H1 (cell line): Measurements from ENCODE around the gene LAD1. TPM values are rescaled to one million over a fixed set of nuclear protein-coding genes. Genes with fewer than 3 reads are reported as not detected.

Source experiments
- SAP30 ChIP-seq: fragments of 300-600 bp; sonication (generic); IDR thresholded peaks from 2 replicates; pipeline ENCODE4 v1.7.1; 2012; ENCODE audit warnings: low read length, moderate library complexity, mild to moderate bottlenecking, inconsistent platforms; ENCODE audit not compliant: insufficient read depth, insufficient replicate concordance
- TBP ChIP-seq: IDR thresholded peaks from 2 replicates; pipeline ENCODE4 v1.6.1; 2011; ENCODE audit warnings: low read depth, low read length, improper control_type of control experiment
- polyA plus RNA-seq, 7 experiments: library from polyadenylated mRNA; depleted of rRNA in 3 of 7; stranded (reverse) in 5 of 7; unstranded in 2 of 7; fragments of >200 nt in 5 of 7; fragments of 200-250 nt in 2 of 7; gene quantifications; 1 replicate in 5 of 7; 2 replicates in 1 of 7; 4 replicates in 1 of 7; pipeline versions ENCODE4 v1.2.1 to v1.2.3, GENCODE V29; 2011 to 2013; ENCODE audit warnings: missing spikeins in 2 of 7, mixed read lengths in 2 of 7
- total RNA-seq: library from RNA; stranded (reverse); fragmentation: NEBNext Ultra II Directional; extraction: Animal tissue kit (Norgen Biotek cat#: 25700); gene quantifications from 2 replicates; pipeline ENCODE4 v1.2.1, GENCODE V29; 2021
- TF ChIP-seq, protein P1 (sequence below): fragments of 300-600 bp; sonication (generic); IDR thresholded peaks from 2 replicates; pipeline ENCODE4 v1.7.1; 2012; ENCODE audit warnings: low read length, moderate library complexity, mild to moderate bottlenecking, inconsistent platforms; ENCODE audit not compliant: insufficient replicate concordance
- TF ChIP-seq, protein P2 (sequence below): IDR thresholded peaks from 2 replicates; pipeline ENCODE4 v1.6.1; 2012; ENCODE audit warnings: inconsistent platforms

LAD1 gene
- total and polyA plus RNA-seq, 2 of the 8 experiments (the other 6 are each of a cell fraction or from before 2014, with no cell fraction given), result 9.3 to 32.8 TPM

DNA sequence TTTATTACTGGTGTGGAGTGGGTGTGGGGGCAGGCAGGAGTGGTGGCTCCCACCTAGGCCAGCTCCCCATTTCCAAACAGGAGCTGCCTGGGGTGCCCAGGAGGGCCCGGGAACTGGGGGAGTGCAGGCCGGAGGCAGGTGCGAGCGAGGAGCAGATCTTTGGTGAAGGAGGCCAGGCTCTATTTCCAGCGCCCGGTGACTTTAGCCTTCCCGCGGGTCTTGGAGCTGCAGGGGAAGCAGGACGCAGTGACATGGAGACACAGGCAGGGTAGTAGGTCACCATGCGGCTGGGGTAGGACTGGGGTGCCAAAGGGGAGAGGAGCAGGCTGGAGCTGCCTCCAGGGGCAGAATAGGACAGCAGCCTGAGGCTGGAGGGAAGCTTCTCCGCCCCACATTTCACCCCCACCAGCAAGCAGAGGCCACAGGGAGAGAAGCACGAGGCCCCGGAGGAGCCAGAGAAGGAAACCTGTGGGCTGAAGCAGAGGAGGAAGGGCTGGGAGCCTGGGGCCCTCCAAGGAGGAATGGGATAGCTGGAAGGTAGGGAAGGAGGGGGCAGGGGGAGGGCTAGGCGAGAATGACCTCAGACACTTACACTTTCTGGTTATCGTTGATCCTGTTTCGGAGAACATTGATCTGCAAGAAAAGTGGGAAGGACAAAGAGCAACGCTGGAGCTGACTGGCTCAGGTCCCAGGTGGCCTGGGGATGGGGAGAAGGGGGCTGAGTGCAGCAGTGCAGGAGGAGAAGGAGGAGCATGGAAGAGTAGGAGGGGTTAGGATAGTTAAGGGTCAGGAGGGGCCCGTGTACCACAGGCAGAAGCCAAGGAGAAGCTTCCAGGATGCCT is 39.9 kb downstream of the LAD1 start (continued):
- TF ChIP-seq, protein P1, sequence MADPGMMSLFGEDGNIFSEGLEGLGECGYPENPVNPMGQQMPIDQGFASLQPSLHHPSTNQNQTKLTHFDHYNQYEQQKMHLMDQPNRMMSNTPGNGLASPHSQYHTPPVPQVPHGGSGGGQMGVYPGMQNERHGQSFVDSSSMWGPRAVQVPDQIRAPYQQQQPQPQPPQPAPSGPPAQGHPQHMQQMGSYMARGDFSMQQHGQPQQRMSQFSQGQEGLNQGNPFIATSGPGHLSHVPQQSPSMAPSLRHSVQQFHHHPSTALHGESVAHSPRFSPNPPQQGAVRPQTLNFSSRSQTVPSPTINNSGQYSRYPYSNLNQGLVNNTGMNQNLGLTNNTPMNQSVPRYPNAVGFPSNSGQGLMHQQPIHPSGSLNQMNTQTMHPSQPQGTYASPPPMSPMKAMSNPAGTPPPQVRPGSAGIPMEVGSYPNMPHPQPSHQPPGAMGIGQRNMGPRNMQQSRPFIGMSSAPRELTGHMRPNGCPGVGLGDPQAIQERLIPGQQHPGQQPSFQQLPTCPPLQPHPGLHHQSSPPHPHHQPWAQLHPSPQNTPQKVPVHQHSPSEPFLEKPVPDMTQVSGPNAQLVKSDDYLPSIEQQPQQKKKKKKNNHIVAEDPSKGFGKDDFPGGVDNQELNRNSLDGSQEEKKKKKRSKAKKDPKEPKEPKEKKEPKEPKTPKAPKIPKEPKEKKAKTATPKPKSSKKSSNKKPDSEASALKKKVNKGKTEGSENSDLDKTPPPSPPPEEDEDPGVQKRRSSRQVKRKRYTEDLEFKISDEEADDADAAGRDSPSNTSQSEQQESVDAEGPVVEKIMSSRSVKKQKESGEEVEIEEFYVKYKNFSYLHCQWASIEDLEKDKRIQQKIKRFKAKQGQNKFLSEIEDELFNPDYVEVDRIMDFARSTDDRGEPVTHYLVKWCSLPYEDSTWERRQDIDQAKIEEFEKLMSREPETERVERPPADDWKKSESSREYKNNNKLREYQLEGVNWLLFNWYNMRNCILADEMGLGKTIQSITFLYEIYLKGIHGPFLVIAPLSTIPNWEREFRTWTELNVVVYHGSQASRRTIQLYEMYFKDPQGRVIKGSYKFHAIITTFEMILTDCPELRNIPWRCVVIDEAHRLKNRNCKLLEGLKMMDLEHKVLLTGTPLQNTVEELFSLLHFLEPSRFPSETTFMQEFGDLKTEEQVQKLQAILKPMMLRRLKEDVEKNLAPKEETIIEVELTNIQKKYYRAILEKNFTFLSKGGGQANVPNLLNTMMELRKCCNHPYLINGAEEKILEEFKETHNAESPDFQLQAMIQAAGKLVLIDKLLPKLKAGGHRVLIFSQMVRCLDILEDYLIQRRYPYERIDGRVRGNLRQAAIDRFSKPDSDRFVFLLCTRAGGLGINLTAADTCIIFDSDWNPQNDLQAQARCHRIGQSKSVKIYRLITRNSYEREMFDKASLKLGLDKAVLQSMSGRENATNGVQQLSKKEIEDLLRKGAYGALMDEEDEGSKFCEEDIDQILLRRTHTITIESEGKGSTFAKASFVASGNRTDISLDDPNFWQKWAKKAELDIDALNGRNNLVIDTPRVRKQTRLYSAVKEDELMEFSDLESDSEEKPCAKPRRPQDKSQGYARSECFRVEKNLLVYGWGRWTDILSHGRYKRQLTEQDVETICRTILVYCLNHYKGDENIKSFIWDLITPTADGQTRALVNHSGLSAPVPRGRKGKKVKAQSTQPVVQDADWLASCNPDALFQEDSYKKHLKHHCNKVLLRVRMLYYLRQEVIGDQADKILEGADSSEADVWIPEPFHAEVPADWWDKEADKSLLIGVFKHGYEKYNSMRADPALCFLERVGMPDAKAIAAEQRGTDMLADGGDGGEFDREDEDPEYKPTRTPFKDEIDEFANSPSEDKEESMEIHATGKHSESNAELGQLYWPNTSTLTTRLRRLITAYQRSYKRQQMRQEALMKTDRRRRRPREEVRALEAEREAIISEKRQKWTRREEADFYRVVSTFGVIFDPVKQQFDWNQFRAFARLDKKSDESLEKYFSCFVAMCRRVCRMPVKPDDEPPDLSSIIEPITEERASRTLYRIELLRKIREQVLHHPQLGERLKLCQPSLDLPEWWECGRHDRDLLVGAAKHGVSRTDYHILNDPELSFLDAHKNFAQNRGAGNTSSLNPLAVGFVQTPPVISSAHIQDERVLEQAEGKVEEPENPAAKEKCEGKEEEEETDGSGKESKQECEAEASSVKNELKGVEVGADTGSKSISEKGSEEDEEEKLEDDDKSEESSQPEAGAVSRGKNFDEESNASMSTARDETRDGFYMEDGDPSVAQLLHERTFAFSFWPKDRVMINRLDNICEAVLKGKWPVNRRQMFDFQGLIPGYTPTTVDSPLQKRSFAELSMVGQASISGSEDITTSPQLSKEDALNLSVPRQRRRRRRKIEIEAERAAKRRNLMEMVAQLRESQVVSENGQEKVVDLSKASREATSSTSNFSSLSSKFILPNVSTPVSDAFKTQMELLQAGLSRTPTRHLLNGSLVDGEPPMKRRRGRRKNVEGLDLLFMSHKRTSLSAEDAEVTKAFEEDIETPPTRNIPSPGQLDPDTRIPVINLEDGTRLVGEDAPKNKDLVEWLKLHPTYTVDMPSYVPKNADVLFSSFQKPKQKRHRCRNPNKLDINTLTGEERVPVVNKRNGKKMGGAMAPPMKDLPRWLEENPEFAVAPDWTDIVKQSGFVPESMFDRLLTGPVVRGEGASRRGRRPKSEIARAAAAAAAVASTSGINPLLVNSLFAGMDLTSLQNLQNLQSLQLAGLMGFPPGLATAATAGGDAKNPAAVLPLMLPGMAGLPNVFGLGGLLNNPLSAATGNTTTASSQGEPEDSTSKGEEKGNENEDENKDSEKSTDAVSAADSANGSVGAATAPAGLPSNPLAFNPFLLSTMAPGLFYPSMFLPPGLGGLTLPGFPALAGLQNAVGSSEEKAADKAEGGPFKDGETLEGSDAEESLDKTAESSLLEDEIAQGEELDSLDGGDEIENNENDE, result no peak
- TF ChIP-seq, protein P2, sequence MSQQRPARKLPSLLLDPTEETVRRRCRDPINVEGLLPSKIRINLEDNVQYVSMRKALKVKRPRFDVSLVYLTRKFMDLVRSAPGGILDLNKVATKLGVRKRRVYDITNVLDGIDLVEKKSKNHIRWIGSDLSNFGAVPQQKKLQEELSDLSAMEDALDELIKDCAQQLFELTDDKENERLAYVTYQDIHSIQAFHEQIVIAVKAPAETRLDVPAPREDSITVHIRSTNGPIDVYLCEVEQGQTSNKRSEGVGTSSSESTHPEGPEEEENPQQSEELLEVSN, result no peak
- TF ChIP-seq TBP, result no peak
- no peak for TF ChIP-seq SAP30
